Osteoblast (primary cell): ENCODE measurements around the gene DSTYK. TPM values are rescaled to one million over a fixed set of nuclear protein-coding genes. Genes with fewer than 3 reads are reported as not detected.

ENCODE experiments used
- DNase-seq: peaks from one replicate; pipeline ENCODE4 v3.0.0; 2011; ENCODE audit warnings: low spot score, mixed read lengths; ENCODE audit not compliant: insufficient read length; ENCODE audit errors: missing footprints
- H2AFZ ChIP-seq: 2 replicates; pipeline ENCODE4 v1.6.0; 2011; ENCODE audit warnings: mild to moderate bottlenecking, low read length
- H3K27ac ChIP-seq: 2 replicates; pipeline ENCODE4 v1.5.1; 2011; ENCODE audit warnings: mild to moderate bottlenecking, low read depth, low read length, moderate library complexity
- H3K27me3 ChIP-seq: 2 replicates; pipeline ENCODE4 v1.6.0; 2012; ENCODE audit warnings: mild to moderate bottlenecking, control low read depth, inconsistent platforms, low read length, moderate library complexity; ENCODE audit not compliant: insufficient read depth
- H3K36me3 ChIP-seq: 2 replicates; pipeline ENCODE4 v1.5.1; 2011; ENCODE audit warnings: mild to moderate bottlenecking, low read length, control low read depth, moderate library complexity; ENCODE audit not compliant: insufficient read depth
- H3K4me1 ChIP-seq: 2 replicates; pipeline ENCODE4 v1.5.1; 2011; ENCODE audit warnings: mild to moderate bottlenecking, low read length, control low read depth, moderate library complexity; ENCODE audit not compliant: insufficient read depth
- H3K4me2 ChIP-seq: 2 replicates; pipeline ENCODE4 v1.6.0; 2011; ENCODE audit warnings: mild to moderate bottlenecking, low read length; ENCODE audit not compliant: insufficient read depth
- H3K4me3 ChIP-seq: fragments of 200-600 bp; sonication (generic); 3 replicates; pipeline ENCODE4 v1.5.1; 2012; ENCODE audit warnings: mild to moderate bottlenecking, low read length, inconsistent platforms; ENCODE audit not compliant: insufficient read depth
- H3K79me2 ChIP-seq: 2 replicates; pipeline ENCODE4 v1.6.0; 2012; ENCODE audit warnings: mild to moderate bottlenecking, low read length, control low read depth, inconsistent platforms; ENCODE audit not compliant: insufficient read depth
- H3K9me3 ChIP-seq: 2 replicates; pipeline ENCODE4 v1.5.1; 2011; ENCODE audit warnings: low read depth, low read length, control low read depth
- H4K20me1 ChIP-seq: 2 replicates; pipeline ENCODE4 v1.6.0; 2012; ENCODE audit warnings: mild to moderate bottlenecking, low read length, control low read depth; ENCODE audit not compliant: insufficient read depth
- total RNA-seq: library from RNA; depleted of rRNA; stranded (reverse); fragments of >200 nt; gene quantifications from 2 replicates; pipeline ENCODE4 v1.2.3, GENCODE V29; 2012
- TF ChIP-seq, protein P1 (sequence below): IDR thresholded peaks from 2 replicates; pipeline ENCODE4 v1.5.1; 2011; ENCODE audit warnings: mild to moderate bottlenecking, low read depth, low read length, moderate library complexity; ENCODE audit errors: extremely low read depth

Gene DSTYK
- total RNA-seq, 1 donor = 18.1 TPM

DNA sequence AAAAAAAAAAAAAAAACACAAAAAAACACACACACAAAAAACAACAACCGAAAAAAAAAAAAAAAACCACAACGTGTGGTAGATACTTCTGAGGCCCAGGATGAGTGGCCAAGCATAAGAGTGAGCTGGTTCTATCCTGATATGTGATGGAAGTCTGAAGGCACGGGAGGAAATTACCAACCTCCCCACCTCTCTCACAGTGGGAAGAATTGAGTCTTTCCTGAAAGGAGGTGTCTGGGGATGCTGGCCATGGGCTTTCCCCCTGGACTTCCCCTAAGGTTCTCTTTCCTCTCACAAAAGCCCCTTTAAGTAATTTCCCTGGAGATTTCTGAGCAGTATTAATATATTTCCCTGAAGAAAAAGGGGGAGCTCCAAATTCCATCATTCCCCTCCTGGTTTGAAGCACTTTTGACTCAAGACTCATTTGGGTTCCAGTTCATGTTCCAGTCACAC, 21.5 kb upstream of the DSTYK start:
- Histone ChIP-seq H3K4me3 (no peak overlapping the region), H3K27me3 (no peaks in the 10 kb centered on the region), H3K27ac (no peak overlapping the region), H3K79me2 (no peaks in the 10 kb centered on the region), H3K4me1 (peaks cover 10% of the 10 kb centered on the region), H2AFZ (no peak overlapping the region), H4K20me1 (no peaks in the 10 kb centered on the region), H3K9me3 (no peaks in the 10 kb centered on the region), H3K4me2 (no peak overlapping the region), H3K36me3 (no peaks in the 10 kb centered on the region)
- TF ChIP-seq, protein P1, sequence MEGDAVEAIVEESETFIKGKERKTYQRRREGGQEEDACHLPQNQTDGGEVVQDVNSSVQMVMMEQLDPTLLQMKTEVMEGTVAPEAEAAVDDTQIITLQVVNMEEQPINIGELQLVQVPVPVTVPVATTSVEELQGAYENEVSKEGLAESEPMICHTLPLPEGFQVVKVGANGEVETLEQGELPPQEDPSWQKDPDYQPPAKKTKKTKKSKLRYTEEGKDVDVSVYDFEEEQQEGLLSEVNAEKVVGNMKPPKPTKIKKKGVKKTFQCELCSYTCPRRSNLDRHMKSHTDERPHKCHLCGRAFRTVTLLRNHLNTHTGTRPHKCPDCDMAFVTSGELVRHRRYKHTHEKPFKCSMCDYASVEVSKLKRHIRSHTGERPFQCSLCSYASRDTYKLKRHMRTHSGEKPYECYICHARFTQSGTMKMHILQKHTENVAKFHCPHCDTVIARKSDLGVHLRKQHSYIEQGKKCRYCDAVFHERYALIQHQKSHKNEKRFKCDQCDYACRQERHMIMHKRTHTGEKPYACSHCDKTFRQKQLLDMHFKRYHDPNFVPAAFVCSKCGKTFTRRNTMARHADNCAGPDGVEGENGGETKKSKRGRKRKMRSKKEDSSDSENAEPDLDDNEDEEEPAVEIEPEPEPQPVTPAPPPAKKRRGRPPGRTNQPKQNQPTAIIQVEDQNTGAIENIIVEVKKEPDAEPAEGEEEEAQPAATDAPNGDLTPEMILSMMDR = no peak
- no peak for DNase-seq

DNA sequence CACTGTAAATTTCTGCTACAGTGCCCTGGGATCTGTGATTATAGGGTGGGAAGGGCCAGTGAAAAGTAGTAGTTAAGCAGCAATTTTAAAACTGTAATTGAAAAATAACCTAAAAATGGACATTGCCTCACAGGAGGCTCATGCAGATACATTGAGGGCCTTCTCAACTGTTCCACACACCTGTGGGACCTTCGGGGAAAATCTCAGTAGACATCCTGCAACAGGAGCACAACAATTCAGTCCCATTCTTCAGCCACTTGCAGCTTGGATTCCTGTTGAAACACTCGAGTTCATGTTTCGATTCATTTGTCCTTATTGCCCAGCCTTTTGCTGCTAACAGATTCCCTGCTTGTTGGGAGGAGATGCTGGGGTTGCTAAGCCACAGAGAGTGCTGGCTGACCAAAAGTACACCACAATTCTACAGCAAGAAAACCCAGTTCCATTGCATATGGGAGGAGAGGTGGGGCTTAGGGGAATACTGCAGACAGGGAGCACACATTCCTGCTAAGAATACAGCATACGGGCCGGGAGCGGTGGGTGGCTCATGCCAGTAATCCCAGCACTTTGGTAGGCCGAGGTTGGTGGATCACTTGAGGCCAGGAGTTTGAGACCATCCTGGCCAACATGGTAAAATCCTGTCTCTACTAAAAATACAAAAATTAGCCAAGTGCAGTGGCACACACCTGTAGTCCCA, 20.8 kb upstream of the DSTYK start:
- Histone ChIP-seq H3K79me2 (no peaks in the 10 kb centered on the region), H3K27me3 (no peaks in the 10 kb centered on the region), H3K9me3 (no peaks in the 10 kb centered on the region), H3K27ac (no peak overlapping the region), H3K4me2 (no peak overlapping the region), H3K4me1 (peaks cover 13% of the 10 kb centered on the region), H3K36me3 (no peaks in the 10 kb centered on the region), H3K4me3 (no peak overlapping the region), H4K20me1 (no peaks in the 10 kb centered on the region), H2AFZ (no peak overlapping the region)
- TF ChIP-seq, protein P1 = no peak
- no peak for DNase-seq

DNA sequence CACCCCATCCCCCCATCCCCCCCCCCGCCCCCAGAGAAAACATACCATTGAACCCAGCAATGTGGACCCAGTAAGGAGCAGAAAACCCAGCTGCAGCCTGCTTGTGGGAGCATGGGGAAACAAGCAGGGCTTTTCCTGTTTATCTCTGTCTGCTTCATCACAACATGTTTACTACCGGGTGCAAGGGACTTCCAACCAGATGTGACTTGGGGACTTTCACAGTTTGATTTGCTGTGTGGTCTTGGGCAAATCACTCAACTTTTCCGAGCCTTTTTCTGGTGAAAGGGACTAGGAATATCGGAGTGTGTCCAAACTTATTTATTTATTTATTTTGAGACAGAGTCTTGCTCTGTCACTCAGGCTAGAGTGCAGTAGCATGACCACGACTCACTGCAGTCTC, 19.5 kb upstream of the DSTYK start:
- Histone ChIP-seq H2AFZ (no peak overlapping the region), H3K4me3 (no peak overlapping the region), H3K27me3 (no peaks in the 10 kb centered on the region), H3K4me2 (no peak overlapping the region), H3K27ac (no peak overlapping the region), H4K20me1 (no peaks in the 10 kb centered on the region), H3K4me1 (peaks cover 23% of the 10 kb centered on the region), H3K79me2 (no peaks in the 10 kb centered on the region), H3K36me3 (no peaks in the 10 kb centered on the region), H3K9me3 (no peaks in the 10 kb centered on the region)
- no peak for DNase-seq
- TF ChIP-seq, protein P1 = no peak

DNA sequence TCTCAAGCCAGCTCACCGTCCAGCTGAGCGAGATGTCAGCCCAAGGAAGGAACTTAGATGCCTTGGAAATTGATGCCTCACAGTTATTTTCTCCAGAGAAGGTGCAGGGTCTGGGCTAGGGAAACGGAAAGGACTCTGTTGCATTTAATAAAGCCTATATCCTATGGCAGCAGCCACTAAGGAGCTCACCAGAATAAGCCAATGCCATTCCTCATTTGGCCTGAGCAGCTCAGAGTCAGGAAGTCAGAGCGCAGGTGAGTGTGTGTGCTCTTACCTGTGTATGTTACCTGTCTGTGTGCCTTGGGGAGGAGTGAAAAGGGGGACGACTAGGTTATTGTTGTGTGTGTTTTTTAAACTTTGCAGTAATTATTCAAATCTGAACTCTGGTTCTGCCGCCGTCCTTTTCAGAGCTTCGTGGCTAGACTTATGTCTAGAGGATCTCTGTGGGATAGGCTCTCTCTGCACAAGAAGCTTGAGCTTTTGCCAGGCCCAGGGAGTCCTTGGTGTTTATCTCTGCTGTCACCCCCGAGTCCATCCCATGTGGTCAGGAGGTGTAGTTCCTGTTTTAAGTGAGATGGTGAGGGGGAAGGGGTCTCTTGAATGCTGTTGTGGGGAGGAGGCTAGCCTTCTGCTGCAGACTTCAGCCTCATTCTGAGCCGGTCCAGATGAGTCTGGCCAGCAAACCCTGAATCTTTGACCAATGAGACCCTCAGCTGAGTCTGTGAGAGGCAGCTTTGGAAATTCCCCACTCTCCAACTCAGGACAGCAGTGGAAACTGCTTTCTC, 18.6 kb upstream of the DSTYK start:
- TF ChIP-seq, protein P1 = no peak
- Histone ChIP-seq H4K20me1 (no peaks in the 10 kb centered on the region), H3K4me3 (no peak overlapping the region), H3K36me3 (no peaks in the 10 kb centered on the region), H3K27me3 (peaks cover 7% of the 10 kb centered on the region), H3K4me1 (peaks cover 23% of the 10 kb centered on the region), H3K79me2 (no peaks in the 10 kb centered on the region), H3K27ac (no peak overlapping the region), H3K9me3 (no peaks in the 10 kb centered on the region), H3K4me2 (peak overlapping the region; percentile 33), H2AFZ (no peak overlapping the region)
- DNase-seq = no peak
